Measurements from ENCODE around the gene ATP11A.

DNA sequence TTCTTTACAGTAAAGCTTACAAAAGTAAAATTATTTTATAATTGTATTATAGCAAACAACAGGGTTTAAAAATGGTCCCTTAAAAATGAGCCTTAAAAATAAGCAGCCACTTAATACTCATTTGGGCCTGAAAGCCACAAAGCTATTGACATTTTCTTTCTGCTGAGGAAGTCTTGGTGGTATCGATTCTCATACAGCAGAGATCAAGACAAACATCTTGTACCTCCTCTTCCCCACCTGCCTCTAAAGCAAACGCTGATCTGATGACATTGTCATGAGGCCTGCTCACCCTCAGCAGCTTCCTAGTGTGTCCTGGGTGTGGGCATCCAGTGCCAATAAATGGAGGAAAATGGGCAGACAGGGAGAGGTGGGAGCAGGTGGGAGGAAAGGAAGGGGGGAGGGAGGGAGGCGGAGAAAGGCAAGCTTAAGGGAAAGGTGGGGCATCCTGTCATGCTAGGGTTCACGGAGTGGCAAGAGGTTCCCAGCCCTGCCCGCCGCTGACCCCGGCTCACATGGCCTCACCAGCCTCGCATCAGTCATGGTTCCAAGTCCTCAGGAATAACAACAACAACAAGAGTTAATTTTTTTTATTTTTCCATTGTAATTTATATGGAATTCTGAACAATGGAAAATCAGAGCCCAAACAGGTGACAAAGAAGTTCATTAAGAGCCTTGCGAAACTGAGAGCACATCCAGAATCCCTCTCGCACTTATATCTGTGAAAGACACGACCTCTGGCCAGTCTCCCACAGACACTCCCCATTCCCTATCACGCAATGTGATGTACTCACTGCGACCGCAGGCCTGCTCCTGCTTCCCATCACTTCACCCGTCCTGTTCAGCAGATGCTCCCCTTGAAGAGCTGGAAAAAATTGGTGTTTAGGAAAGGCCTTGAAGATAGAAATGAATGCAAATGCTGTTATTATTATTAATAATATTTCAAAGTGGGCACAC is 15.1 kb upstream of the ATP11A start:
- TF ChIP-seq, protein P1, sequence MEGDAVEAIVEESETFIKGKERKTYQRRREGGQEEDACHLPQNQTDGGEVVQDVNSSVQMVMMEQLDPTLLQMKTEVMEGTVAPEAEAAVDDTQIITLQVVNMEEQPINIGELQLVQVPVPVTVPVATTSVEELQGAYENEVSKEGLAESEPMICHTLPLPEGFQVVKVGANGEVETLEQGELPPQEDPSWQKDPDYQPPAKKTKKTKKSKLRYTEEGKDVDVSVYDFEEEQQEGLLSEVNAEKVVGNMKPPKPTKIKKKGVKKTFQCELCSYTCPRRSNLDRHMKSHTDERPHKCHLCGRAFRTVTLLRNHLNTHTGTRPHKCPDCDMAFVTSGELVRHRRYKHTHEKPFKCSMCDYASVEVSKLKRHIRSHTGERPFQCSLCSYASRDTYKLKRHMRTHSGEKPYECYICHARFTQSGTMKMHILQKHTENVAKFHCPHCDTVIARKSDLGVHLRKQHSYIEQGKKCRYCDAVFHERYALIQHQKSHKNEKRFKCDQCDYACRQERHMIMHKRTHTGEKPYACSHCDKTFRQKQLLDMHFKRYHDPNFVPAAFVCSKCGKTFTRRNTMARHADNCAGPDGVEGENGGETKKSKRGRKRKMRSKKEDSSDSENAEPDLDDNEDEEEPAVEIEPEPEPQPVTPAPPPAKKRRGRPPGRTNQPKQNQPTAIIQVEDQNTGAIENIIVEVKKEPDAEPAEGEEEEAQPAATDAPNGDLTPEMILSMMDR (IDR thresholded peaks at IDR 0.05) = no peak
- no peak for TF ChIP-seq POLR2A (IDR thresholded peaks at IDR 0.05)
